Fibroblast of villous mesenchyme (primary cell): ENCODE results near the gene DISC1. TPM values are rescaled to one million over a fixed set of nuclear protein-coding genes. Genes with fewer than 3 reads are reported as not detected.

ENCODE experiments used
- DNase-seq: peaks from one replicate; pipeline ENCODE4 v3.0.0-alpha.2; 2010; ENCODE audit warnings: low read depth
- H3K4me3 ChIP-seq: 2 replicates; pipeline ENCODE4 v1.5.1; 2011; ENCODE audit warnings: low read depth, mild to moderate bottlenecking, low read length
- total RNA-seq: library from RNA; depleted of rRNA; stranded (reverse); fragments of >200 nt; gene quantifications from 2 replicates; pipeline ENCODE4 v1.2.3, GENCODE V29; 2012
- TF ChIP-seq, protein P1 (sequence below): IDR thresholded peaks from 2 replicates; pipeline ENCODE4 v1.5.1; 2012; ENCODE audit warnings: low read depth, mild to moderate bottlenecking, low read length; ENCODE audit not compliant: insufficient read depth

Gene DISC1
- total RNA-seq, 1 donor = 9.9 TPM

DNA sequence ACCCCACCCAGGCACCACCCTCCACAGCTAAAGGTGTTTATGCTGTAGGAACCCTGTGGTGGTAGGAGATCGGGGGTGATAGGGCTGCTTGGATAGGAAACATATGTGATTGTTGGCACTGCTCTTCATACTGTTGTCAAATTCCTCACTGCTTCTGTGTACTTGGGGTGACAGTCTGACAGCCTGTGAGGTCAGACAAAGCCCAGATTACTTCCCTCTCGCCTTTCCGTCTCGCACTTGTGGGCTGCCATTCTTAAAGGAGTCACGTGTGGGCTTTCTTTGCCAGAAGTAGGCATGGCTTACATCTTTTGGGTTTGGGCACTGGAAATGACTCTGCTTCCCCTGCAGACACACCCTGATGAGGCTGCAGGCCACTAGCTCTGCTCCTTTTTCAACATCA lies 363.8 kb downstream of the DISC1 start:
- TF ChIP-seq, protein P1, sequence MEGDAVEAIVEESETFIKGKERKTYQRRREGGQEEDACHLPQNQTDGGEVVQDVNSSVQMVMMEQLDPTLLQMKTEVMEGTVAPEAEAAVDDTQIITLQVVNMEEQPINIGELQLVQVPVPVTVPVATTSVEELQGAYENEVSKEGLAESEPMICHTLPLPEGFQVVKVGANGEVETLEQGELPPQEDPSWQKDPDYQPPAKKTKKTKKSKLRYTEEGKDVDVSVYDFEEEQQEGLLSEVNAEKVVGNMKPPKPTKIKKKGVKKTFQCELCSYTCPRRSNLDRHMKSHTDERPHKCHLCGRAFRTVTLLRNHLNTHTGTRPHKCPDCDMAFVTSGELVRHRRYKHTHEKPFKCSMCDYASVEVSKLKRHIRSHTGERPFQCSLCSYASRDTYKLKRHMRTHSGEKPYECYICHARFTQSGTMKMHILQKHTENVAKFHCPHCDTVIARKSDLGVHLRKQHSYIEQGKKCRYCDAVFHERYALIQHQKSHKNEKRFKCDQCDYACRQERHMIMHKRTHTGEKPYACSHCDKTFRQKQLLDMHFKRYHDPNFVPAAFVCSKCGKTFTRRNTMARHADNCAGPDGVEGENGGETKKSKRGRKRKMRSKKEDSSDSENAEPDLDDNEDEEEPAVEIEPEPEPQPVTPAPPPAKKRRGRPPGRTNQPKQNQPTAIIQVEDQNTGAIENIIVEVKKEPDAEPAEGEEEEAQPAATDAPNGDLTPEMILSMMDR = no peak

DNA sequence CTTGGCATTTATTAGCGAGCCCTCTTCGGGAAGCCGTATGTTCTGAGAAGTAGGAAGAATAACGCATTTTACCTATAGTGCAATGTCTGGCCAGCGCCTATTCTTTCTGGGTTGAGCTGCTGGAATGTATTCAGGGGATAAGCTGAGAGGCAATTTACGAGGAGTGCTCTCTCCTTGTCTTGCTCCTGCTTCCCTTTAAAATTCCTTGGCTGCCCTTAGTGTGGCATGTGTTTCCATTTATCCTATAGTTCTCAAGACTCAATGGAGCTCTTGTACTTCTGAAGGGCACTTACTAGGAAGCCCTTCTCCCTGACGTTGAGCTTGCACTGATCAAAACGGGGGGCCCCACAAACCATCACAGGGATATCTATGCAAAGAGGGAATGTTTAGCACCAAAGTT lies 364.6 kb downstream of the DISC1 start:
- DNase-seq = no peak
- H3K4me3 ChIP-seq = no peak overlapping the region
- TF ChIP-seq, protein P1 = no peak

More for the DNA sequence above, 363.8 kb downstream of the DISC1 start:
- H3K4me3 ChIP-seq = no peak overlapping the region
- DNase-seq = no peak

DNA sequence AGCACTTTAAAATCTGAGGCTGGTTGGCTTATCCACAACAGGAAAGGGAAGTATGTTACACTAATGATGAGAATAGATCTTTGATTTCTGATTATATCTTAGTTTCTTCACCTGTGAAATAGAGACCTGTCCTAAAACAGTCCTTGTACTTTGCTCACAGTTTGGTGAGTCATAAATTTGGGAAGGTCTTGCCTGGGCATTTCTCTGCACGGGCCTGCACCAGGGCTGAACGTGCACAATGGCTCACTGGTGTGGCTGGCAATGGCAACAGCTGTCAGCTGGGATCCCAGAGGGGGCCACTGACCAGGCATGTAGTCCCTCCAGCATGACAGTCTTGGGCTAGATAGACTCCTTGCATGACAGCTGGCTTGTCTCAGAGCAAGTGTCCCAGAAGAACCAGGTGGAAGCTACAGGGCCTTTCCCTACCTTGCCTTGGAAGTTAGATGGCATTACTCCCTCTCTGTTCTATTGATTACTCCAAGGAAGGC lies 367.4 kb downstream of the DISC1 start:
- TF ChIP-seq, protein P1 = no peak
- DNase-seq = no peak
- no peak overlapping the region for H3K4me3 ChIP-seq

DNA sequence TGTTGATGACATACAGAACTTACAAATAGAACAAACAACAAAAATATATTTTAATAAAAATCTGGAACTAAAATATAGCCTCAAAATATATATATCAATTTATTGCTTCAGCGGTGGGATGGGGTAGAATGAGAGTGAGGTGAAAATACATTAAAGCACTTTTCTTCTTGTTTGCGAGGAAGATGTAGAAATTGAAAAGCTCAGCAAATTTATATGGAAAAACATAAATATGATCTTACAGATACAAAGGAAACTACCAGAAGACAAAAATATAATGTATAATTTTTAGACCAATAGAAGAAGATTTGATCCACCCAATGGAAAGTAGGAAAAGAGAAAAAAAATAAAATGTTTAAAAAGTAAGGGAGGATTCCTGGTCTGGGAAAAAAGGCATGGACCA lies 372.2 kb downstream of the DISC1 start:
- TF ChIP-seq, protein P1 = no peak
- no peak overlapping the region for H3K4me3 ChIP-seq
- DNase-seq = no peak

DNA sequence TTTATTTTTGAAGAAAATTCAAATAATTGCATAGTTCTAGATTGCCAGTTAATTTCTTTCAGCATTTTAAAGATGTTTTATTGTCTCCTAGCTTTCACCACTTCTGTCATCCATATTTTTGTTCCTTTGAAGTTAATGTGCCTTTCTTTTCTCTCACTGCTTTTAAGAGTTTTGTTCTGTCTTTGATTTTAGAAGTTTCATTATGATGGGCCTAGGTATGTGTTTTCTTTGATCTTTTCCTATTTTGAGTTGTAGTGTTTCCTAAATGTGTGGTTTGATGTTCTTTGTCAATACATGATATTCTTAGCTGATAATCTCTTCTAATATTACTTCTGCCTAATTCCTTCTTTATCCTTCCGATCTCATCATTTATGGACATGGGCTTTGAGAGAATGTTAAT lies 378.7 kb downstream of the DISC1 start:
- no peak overlapping the region for H3K4me3 ChIP-seq
- DNase-seq = no peak
- TF ChIP-seq, protein P1 = no peak

DNA sequence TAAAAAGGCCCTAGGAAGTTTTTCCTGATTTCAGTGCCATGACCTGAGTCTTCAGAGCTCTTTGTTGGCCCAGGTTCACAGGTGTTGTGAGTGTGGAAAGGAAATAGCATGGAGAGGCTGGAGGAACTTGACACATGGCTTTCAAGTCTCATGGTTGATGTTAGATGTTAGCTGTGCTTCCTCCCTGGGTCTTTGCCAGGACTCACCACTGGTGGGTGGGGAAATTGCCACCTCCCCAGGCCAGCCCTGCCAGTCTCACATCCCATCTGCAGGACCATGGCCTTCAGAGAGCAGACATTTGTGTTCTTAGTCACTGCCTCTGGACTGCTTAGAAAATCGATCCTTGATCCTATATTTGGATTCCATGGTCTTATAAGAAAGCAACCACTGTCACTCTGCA lies 383.2 kb downstream of the DISC1 start:
- TF ChIP-seq, protein P1 = no peak
- DNase-seq = no peak
- no peak overlapping the region for H3K4me3 ChIP-seq

DNA sequence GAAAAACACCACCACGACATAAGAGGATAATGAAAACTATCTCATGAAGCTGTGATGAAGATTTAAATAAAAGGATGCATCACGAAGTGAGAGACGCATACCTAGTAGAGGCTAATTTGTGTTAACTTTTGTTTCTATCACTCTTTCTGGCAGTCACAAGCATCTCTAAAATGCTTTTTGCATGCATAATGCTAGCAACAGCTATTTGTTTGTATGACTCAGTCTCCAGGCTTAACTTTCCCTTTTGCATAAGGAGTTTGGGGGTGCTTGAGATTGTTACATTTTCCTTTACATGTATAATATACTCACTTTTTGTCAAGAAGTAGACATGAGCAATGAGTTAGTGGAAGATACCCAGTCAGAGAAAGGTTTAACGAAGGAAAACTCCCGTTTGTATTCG lies 385.4 kb downstream of the DISC1 start:
- no peak overlapping the region for H3K4me3 ChIP-seq
- DNase-seq = no peak
- TF ChIP-seq, protein P1 = no peak
